Fibroblast of skin of back (primary cell): ENCODE results near the gene TPD52L1. TPM values are rescaled to one million over a fixed set of nuclear protein-coding genes. Genes with fewer than 3 reads are reported as not detected.
"Not testable (repeated sequence)": the region's sequence is repeated elsewhere in the genome, so short reads cannot be mapped to it uniquely, and the experiment has no call there.

Experiments used
- DNase-seq: peaks from one replicate; pipeline ENCODE4 v3.0.0-alpha.2; 2013
- polyA plus RNA-seq, 2 experiments: library from polyadenylated mRNA; unstranded; fragments of 120-200 nt; gene quantifications; one replicate each; pipeline ENCODE4 v1.2.1, GENCODE V29; 2013; ENCODE audit not compliant: insufficient read length in 2 of 2

The TPD52L1 gene, protein sequence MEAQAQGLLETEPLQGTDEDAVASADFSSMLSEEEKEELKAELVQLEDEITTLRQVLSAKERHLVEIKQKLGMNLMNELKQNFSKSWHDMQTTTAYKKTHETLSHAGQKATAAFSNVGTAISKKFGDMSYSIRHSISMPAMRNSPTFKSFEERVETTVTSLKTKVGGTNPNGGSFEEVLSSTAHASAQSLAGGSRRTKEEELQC
- 27.4 TPM for polyA plus RNA-seq (2013, experiment 1 of 2; ENCODE audit: insufficient read length)
- 79.5 TPM for polyA plus RNA-seq (2013, experiment 2 of 2; ENCODE audit: insufficient read length)

GRCh38 chr6:125153391-125154117 is at the start of gene TPD52L1:
Gene TPD52L1, plus strand, starts transcription at chr6:125153773. Its CDS starts 179 bp downstream, at chr6:125153952.
- DNase-seq: peak; percentile 66

- peak; percentile 82 for DNase-seq
These were observed 49.1 kb upstream of the TPD52L1 start for GRCh38 chr6:125104425-125104824.

DNA sequence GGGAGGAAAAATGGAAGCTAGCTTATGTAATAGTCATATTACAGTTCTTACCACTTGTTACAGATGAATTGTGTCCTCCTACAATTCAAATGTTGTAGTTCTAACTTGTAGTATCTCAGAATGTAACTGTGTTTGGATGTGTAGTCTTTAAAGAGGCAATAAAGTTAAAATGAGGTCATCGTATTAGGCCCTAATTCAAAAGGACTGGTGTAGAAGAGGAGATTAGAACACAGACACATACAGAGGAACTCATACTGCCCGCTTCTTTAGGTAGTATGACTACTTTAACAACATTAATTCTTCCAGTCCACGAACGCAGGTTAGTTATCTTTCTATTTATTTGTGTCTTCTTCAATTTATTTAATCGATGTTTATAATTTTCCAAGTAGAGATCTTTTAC is 46.5 kb upstream of the TPD52L1 start:
- no peak for DNase-seq

DNA sequence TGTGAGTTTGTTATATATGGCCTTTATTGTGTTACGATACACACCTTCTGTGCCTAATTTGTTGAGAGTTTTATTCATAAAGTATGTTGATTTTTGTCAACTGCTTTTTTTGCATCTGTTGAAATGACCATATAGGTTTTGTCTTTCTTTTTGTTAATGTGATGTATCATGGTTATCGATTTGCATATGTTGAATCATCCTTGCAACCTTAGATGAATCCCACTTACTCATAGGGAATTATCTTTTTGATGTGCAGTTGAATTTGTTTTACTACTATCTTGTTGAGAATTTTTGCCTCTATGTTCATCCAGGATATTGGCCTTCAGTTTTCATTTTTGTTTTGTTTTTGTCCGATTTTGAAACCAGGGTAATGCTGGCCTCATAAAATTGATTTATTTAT is 45.7 kb upstream of the TPD52L1 start:
- no peak for DNase-seq

DNA sequence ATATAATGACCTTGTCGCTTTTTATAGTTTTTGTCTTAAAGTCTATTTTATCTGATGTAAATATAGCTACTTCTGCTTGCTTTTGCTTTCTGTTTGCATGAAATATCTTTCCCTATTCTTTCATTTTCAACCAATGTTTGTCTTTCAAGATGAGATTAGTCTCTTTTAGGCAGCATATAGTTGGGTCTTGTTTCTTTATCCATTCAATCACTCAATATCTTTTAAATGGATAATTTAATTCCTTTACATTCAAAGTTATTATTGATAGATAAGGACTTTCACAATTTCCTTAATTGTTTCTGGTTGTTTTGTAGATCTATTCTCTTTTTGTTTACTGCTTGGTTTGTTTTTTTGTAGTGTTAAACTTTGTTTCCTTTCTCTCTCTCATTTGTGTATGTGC is 43.5 kb upstream of the TPD52L1 start:
- DNase-seq: no peak

GRCh38 chr6:125111219-125111983 is 42.2 kb upstream of the TPD52L1 start:
- DNase-seq: peak; percentile 45

DNA sequence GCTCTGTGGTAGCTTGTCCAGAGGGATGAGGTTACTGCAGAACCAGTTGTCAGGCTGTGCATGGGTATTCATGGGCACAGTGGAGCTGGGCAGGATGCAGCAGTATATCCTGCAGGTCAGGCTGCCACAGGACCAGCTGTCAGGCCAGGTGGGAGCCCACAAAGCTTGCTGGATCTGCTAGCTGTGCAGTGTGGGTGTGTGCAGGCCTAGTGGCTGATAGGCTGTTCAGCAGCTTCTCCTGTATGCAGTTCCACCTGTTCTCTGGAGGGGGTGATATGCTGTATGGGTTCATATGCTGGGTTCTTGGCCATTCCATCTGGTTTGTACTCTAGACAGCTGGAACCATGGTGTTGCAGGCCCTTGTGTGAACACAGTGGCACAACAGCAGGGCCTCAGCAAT is 40.6 kb upstream of the TPD52L1 start:
- DNase-seq: no peak

GRCh38 chr6:125114248-125114858 is 39.2 kb upstream of the TPD52L1 start:
- peak; percentile 64 for DNase-seq

DNA sequence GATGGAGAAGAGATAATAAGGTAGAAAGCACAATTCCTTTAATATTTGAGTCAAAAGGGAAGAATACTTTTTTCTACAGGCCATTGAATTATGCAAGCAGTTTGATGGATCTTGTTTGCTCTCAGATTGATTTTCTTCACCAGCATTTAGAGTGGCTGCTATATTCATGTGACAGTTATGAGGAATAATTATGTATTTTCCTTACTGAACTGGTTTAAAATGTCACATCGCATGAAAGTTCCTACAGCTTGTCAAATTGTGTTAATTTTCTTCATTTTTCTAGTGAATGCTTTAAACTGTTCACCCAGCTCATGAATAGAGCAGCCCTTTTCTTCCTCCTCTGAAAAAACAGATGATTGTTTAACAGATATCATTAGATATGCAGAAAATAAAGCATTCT is 37.4 kb upstream of the TPD52L1 start:
- no peak for DNase-seq

DNA sequence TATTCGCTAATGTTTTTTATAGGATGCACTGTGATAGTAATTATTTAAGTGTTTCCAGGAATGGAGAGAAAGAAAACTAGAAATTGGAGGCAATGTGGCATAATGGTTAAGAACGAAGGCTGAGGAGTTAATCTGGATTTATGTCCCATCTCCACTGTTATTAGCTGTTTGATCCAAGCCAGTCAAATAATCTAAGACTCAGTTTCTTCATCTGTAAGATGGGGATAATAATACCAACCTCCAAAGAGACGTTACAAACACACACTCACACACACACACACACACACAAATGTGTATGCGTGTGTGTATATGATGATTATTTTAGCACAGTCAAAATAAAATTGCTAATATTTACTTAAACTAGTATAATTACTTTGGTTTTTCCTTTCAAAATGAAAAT is 36.9 kb upstream of the TPD52L1 start:
- DNase-seq: no peak

- DNase-seq: peak; percentile 20
These were observed 35.8 kb upstream of the TPD52L1 start for GRCh38 chr6:125117818-125118217.

DNA sequence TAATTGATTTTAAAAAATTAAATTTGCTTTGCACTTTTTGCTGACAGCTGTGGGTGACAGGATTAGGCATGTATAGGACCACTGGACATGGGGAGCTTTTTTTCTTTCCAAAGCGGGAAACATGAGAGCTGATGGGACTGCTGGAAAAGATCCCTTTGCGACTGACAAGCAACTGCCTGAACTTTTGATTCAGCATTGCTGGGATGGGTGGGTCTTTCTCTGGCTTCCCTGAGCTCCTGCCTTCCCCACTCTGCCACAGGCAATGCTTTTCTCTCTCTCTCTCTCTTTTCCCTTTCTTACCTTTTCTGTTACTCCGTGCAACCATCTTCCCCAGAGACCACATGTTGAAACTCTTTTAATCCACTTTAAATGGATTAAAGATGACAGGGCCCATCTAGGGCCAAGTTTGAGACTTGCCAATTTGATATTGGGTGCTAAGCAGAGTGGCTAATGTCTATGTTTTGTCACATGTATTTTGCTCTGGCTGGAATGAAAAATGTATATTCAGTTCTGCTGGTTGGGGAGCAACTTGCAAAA is 33.5 kb upstream of the TPD52L1 start:
- no peak for DNase-seq

- DNase-seq: no peak
These were observed 31.7 kb upstream of the TPD52L1 start for GRCh38 chr6:125121894-125122293.

DNA sequence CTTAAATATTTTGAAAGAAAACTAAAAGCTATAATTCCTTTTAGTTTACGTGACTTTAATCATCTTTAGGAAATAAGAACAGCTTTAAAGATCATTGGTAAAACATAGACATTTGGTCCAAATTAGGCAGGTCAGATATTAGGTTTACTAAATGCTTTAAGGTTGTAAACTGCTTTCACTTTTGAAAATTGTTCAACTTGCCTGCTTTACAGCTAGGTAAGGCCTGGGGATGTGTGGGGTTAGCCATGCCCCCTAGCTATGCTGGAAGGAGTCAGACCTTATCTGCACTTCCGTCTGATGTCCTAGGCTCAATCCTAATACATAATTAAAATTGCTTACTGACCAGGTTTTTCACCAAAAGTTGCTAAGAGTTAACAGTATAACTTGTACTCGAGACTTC is 30.5 kb upstream of the TPD52L1 start:
- DNase-seq: no peak

GRCh38 chr6:125123468-125124048 is 30.0 kb upstream of the TPD52L1 start:
- DNase-seq: no peak

GRCh38 chr6:125124049-125124669 is 29.4 kb upstream of the TPD52L1 start:
- DNase-seq: no peak

GRCh38 chr6:125125856-125126255 is 27.7 kb upstream of the TPD52L1 start:
- DNase-seq: not testable (repeated sequence)

- DNase-seq: no peak
These were observed 24.2 kb upstream of the TPD52L1 start for GRCh38 chr6:125129354-125129753.

- DNase-seq: no peak
These were observed 21.5 kb upstream of the TPD52L1 start for GRCh38 chr6:125132058-125132457.

GRCh38 chr6:125136378-125136777 is 17.2 kb upstream of the TPD52L1 start:
- no peak for DNase-seq

DNA sequence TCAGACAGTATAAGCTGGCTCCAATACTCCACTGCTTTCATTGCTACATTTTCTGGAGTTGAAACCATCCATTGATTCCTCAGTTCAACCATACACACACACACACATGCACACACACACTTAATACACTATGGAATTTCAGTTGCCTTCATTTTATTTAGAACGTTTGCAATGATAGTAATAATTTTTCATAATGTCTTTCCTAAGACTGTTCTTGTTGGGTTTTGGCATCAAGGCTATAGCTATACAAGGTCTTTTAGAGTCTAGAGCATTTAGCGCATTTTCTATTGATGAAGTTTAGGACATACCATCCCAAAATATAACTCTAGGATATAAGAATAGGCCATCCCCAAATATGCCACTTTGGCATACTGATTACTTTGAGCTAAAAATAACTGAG is 15.5 kb upstream of the TPD52L1 start:
- DNase-seq: no peak

DNA sequence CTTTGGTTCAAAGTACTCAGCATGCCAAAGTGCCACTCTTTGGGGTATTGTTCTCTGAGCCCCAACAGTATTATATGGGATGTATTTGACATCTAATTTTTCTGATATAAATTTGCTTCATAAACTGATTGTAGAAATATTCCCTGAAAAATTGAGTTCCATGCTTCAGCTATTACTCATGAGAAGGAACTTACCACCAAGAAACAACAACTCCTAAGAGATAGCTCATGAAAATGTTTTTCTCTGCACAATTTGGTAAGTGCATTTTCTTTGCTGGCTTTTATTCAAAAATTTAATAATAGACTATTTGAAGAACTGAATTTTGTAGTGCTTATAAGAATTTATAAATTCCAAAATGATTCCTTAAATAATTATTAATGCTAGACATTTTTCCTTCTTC is 12.8 kb upstream of the TPD52L1 start:
- DNase-seq: peak; percentile 81
